ENCODE measurements around the gene ASS1.

ASS1 gene

DNA sequence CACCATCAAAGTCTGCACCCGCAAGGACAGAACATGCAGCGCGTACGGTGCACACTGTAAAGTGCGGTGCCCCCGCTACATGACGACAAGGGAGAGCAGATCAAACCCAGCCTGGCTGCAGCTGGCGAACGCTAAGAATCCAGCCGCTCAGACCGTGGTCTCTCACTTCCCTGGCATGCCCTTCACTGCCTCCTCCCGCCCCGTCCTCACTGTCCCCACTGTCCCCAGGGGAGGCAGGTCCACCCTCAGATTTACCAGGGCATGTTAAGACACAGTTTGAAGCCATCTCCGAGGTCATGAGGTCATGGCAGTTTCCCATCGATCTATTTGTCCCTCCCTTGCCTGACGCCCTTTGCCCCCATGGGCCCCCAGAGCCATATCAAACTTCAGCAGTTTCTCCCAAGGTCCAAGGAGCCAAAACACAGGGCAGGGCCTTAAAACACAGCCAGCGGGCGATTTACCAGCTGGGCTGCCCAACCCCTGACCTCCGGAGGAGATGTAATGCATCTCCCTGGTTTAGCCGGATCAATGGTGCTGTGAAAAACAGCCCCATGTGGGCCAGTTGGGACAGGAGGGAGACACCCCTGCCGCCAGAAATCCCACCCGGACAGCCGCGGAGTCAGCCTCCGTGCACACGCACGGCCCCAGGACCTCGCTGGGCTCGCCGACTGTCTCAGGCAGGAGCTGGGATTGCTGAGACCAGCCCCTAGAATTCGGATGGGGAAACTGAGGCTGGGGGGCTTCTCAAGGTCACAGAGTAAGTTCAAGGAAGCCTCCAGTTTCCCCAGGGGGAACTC is 82.3 kb downstream of the ASS1 start:
- Histone ChIP-seq H3K9ac (ENCODE audit: low read depth in 1 of 2, low read length in 2 of 2) (no peak overlapping the region), H3K27me3 (ENCODE audit: control insufficient read depth in 2 of 2, insufficient read depth in 2 of 2, low read length in 2 of 2) (peaks cover 3 to 4% of the 10 kb centered on the region in 2 donors), H3K4me3 (ENCODE audit: low read length in 2 of 2) (no peak overlapping the region), H3K4me1 (ENCODE audit: control insufficient read depth in 2 of 2, insufficient read depth in 2 of 2, low read length in 2 of 2) (no peaks in the 10 kb centered on the region), H3K36me3 (ENCODE audit: control insufficient read depth in 2 of 2, insufficient read depth in 2 of 2, low read length in 2 of 2) (no peaks in the 10 kb centered on the region), H3K27ac (ENCODE audit: low read depth in 2 of 2, low read length in 2 of 2) (no peak overlapping the region), H3K9me3 (ENCODE audit: control insufficient read depth in 2 of 2, low read length in 2 of 2) (no peaks in the 10 kb centered on the region)

DNA sequence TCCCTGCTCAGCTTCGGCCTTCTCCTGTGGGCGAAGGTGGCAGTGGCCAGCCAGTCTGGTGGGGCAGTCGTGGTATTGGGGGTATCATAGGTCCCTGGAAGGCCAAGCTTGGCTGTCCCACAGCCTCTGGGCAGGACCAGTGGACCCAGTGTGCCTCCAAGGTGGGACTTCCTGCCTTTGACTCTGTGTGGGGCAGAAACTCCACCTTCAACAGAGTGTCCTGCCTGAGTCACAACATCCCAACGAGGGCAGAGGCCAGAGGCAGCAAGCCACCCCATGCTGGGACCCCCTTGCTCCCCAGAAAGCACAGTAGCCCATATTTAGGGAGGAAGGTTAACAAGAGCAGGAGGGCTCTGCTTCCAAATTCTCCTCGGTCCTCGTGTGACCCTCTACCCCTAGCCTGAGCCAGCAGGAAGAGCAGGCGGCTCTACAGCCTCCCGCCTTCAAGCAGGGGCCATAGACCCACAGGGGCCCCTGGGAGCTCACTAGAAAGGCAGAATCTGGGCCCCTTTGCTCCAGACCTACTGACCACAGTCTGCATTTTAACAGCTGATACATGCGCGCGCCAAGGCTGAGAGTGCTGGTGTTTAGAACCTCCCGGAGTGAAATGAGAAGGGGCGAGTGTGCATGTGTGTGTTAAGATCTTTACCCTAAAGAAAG is 83.0 kb downstream of the ASS1 start:
- Histone ChIP-seq H3K27me3 (ENCODE audit: control insufficient read depth in 2 of 2, insufficient read depth in 2 of 2, low read length in 2 of 2) (peaks cover 3 to 4% of the 10 kb centered on the region in 2 donors), H3K27ac (ENCODE audit: low read depth in 2 of 2, low read length in 2 of 2) (no peak overlapping the region), H3K9me3 (ENCODE audit: control insufficient read depth in 2 of 2, low read length in 2 of 2) (no peaks in the 10 kb centered on the region), H3K4me1 (ENCODE audit: control insufficient read depth in 2 of 2, insufficient read depth in 2 of 2, low read length in 2 of 2) (no peaks in the 10 kb centered on the region), H3K9ac (ENCODE audit: low read depth in 1 of 2, low read length in 2 of 2) (no peak overlapping the region), H3K36me3 (ENCODE audit: control insufficient read depth in 2 of 2, insufficient read depth in 2 of 2, low read length in 2 of 2) (no peaks in the 10 kb centered on the region), H3K4me3 (ENCODE audit: low read length in 2 of 2) (no peak overlapping the region)

DNA sequence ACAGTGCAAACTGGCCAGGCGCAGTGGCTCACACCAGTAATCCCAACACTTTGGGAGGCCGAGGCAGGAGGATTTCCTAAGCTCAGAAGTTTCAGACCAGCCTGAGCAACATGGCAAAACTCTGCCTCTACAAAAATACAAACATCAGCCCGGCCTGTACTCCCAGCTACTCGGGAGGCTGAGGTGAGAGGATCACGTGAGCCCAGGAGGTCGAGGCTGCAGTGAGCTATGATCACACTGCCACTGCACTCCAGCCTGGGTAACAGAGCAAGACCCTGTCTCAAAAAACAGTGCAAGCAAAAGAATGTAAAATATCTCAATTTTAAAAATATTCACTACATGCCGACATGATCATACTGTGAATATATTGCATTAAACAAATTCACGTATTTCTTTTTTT is 83.9 kb downstream of the ASS1 start:
- H3K36me3 ChIP-seq (ENCODE audit: control insufficient read depth in 2 of 2, insufficient read depth in 2 of 2, low read length in 2 of 2): no peaks in the 10 kb centered on the region
- no peak overlapping the region for H3K9ac ChIP-seq (ENCODE audit: low read depth in 1 of 2, low read length in 2 of 2)
- no peaks in the 10 kb centered on the region for H3K4me1 ChIP-seq (ENCODE audit: control insufficient read depth in 2 of 2, insufficient read depth in 2 of 2, low read length in 2 of 2)
- no peaks in the 10 kb centered on the region for H3K9me3 ChIP-seq (ENCODE audit: control insufficient read depth in 2 of 2, low read length in 2 of 2)
- peaks cover 3 to 4% of the 10 kb centered on the region in 2 donors for H3K27me3 ChIP-seq (ENCODE audit: control insufficient read depth in 2 of 2, insufficient read depth in 2 of 2, low read length in 2 of 2)
- no peak overlapping the region for H3K27ac ChIP-seq (ENCODE audit: low read depth in 2 of 2, low read length in 2 of 2)
- no peak overlapping the region for H3K4me3 ChIP-seq (ENCODE audit: low read length in 2 of 2)

DNA sequence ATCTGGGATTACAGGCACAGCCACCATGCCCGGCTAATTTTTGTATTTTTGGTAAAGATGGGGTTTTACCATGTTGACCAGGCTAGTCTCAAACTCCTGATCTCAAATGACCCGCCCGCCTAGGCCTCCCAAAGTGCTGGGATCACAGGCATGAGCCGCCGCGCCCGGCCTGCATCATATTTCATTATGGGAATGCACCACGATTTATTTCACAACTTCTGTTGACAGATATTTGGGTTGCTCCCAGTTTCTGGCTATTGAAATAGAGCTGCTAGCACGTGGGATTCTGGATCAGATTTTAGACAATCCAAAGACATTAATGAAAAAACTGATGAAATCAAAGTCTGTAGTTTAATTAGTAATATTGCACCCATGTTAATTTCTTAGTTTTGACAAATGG is 86.2 kb downstream of the ASS1 start:
- no peak overlapping the region for H3K4me3 ChIP-seq (ENCODE audit: low read length in 2 of 2)
- no peak overlapping the region for H3K27ac ChIP-seq (ENCODE audit: low read depth in 2 of 2, low read length in 2 of 2)
- H3K27me3 ChIP-seq (ENCODE audit: control insufficient read depth in 2 of 2, insufficient read depth in 2 of 2, low read length in 2 of 2): peaks cover 7 to 9% of the 10 kb centered on the region in 2 donors
- H3K4me1 ChIP-seq (ENCODE audit: control insufficient read depth in 2 of 2, insufficient read depth in 2 of 2, low read length in 2 of 2): no peaks in the 10 kb centered on the region
- H3K36me3 ChIP-seq (ENCODE audit: control insufficient read depth in 2 of 2, insufficient read depth in 2 of 2, low read length in 2 of 2): no peaks in the 10 kb centered on the region
- H3K9ac ChIP-seq (ENCODE audit: low read depth in 1 of 2, low read length in 2 of 2): no peak overlapping the region
- no peaks in the 10 kb centered on the region for H3K9me3 ChIP-seq (ENCODE audit: control insufficient read depth in 2 of 2, low read length in 2 of 2)

DNA sequence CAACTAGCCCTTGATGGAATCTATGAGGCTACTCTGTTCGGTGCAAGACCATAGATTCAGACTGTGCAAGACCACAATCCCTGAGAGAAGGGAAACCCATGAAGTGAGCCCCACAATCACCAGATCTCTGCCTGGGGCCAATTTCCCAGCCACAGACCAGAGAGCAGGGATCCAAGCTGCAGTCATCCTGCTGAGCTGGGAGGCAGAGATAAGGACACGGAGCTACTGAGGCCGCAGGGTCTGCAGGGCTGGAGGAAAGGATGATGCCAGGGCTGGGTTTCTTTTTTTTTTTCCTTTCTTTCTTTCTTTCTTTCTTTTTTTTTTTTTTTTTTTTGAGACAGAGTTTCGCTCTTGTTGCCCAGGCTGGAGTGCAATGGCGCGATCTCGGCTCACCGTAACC is 86.9 kb downstream of the ASS1 start:
- Histone ChIP-seq H3K27me3 (ENCODE audit: control insufficient read depth in 2 of 2, insufficient read depth in 2 of 2, low read length in 2 of 2) (peaks cover 11 to 12% of the 10 kb centered on the region in 2 donors), H3K9ac (ENCODE audit: low read depth in 1 of 2, low read length in 2 of 2) (no peak overlapping the region), H3K27ac (ENCODE audit: low read depth in 2 of 2, low read length in 2 of 2) (no peak overlapping the region)

DNA sequence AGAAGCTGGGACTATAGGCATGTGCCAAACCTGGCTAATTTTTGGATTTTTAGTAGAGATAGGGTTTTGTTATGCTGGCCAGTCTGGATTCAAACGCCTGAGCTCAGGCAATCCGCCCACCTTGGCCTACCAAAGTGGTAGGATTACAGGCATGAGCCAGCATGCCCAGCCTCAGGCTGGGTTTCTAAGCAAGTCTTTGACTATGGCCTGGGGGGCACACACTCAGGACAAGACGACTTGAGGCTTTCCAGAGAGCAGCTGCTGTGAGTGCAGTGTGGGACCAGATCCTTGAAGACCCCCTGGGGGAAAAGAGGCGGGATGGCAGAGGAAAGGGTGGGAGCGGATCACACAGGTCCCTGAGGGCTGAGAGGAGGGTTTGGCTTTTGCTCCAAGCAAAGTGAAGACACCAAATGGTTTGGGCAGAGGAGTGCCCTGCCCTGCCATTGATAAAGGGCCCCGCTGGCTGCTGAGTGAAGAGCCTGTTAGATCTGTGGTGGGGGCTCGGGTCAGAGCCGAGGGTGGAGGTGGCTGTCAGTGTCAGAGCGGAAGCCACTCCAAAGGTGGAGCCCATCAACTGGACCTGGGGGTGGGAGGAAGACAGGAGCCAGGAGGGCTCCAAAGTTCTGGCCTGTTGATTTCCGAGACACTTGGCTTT is 87.8 kb downstream of the ASS1 start:
- H3K36me3 ChIP-seq (ENCODE audit: control insufficient read depth in 2 of 2, insufficient read depth in 2 of 2, low read length in 2 of 2): no peaks in the 10 kb centered on the region
- H3K4me3 ChIP-seq (ENCODE audit: low read length in 2 of 2): no peak overlapping the region
- no peak overlapping the region for H3K27ac ChIP-seq (ENCODE audit: low read depth in 2 of 2, low read length in 2 of 2)
- no peak overlapping the region for H3K9ac ChIP-seq (ENCODE audit: low read depth in 1 of 2, low read length in 2 of 2)
- no peaks in the 10 kb centered on the region for H3K9me3 ChIP-seq (ENCODE audit: control insufficient read depth in 2 of 2, low read length in 2 of 2)
- H3K27me3 ChIP-seq (ENCODE audit: control insufficient read depth in 2 of 2, insufficient read depth in 2 of 2, low read length in 2 of 2): peaks cover 17 to 18% of the 10 kb centered on the region in 2 donors
- H3K4me1 ChIP-seq (ENCODE audit: control insufficient read depth in 2 of 2, insufficient read depth in 2 of 2, low read length in 2 of 2): no peaks in the 10 kb centered on the region

More for the DNA sequence above, 86.9 kb downstream of the ASS1 start:
- H3K4me3 ChIP-seq (ENCODE audit: low read length in 2 of 2): no peak overlapping the region
- no peaks in the 10 kb centered on the region for H3K9me3 ChIP-seq (ENCODE audit: control insufficient read depth in 2 of 2, low read length in 2 of 2)
- H3K36me3 ChIP-seq (ENCODE audit: control insufficient read depth in 2 of 2, insufficient read depth in 2 of 2, low read length in 2 of 2): no peaks in the 10 kb centered on the region
- H3K4me1 ChIP-seq (ENCODE audit: control insufficient read depth in 2 of 2, insufficient read depth in 2 of 2, low read length in 2 of 2): no peaks in the 10 kb centered on the region

DNA sequence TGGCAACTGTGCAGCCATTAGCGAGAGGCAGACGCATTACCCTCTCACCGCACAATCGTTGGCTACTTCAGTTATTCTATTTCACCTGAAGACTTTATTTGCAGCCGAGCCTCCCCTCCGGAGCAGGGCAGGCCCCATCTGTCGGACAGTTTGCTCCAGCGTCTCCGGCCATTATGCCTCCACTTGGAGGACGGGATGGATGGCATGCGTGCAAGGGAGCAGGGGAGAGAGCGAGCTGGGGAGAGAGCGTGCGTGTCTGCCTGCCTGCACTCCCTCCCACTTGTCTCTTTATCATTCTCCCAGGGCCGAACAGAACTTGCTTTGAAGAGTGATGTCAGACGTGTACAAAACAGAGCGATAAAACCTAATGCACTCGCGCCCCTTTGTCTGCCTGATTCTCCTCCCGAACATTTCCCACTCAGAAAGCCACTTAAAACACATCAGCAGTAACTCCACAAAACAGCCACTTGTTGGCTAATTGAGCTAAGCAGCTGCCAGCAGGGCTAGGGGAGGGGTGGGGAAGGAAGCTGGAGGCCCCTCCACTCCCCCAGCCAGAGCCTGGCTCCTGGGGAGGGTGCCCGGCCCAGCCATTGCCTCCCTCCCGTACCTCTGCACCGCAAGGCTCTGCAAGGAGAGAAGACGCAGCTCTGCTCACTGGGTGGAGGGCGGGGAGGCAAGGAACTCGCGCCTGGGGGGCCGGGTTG is 91.2 kb downstream of the ASS1 start:
- no peaks in the 10 kb centered on the region for H3K9me3 ChIP-seq (ENCODE audit: control insufficient read depth in 2 of 2, low read length in 2 of 2)
- no peaks in the 10 kb centered on the region for H3K36me3 ChIP-seq (ENCODE audit: control insufficient read depth in 2 of 2, insufficient read depth in 2 of 2, low read length in 2 of 2)
- no peak overlapping the region for H3K9ac ChIP-seq (ENCODE audit: low read depth in 1 of 2, low read length in 2 of 2)
- H3K4me3 ChIP-seq (ENCODE audit: low read length in 2 of 2): no peak overlapping the region
- peaks cover 38 to 41% of the 10 kb centered on the region in 2 donors for H3K27me3 ChIP-seq (ENCODE audit: control insufficient read depth in 2 of 2, insufficient read depth in 2 of 2, low read length in 2 of 2)
- H3K4me1 ChIP-seq (ENCODE audit: control insufficient read depth in 2 of 2, insufficient read depth in 2 of 2, low read length in 2 of 2): no peaks in the 10 kb centered on the region
- no peak overlapping the region for H3K27ac ChIP-seq (ENCODE audit: low read depth in 2 of 2, low read length in 2 of 2)

DNA sequence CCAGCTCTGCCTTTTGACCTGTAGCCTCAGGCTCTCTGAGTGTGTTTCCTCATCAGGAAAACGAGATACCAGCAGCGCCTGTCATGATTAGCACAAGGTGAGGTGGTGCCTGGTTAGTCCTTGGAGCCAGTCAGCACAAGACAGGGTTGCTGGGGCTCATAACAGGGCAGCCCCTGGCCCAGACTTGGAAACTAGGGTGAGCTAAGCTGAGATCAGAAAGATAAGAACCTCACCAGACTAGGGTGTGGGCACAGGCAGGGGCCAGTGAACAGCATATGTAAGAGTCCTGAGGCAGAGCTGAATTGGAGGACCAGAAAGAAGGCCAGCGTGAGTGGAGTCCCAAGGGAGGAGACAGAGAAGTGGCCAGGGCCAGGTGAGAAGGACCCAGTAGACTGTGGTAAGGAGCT is 91.9 kb downstream of the ASS1 start:
- H3K9ac ChIP-seq (ENCODE audit: low read depth in 1 of 2, low read length in 2 of 2): no peak overlapping the region
- H3K27ac ChIP-seq (ENCODE audit: low read depth in 2 of 2, low read length in 2 of 2): no peak overlapping the region
- no peaks in the 10 kb centered on the region for H3K4me1 ChIP-seq (ENCODE audit: control insufficient read depth in 2 of 2, insufficient read depth in 2 of 2, low read length in 2 of 2)
- no peaks in the 10 kb centered on the region for H3K9me3 ChIP-seq (ENCODE audit: control insufficient read depth in 2 of 2, low read length in 2 of 2)
- peaks cover 38 to 41% of the 10 kb centered on the region in 2 donors for H3K27me3 ChIP-seq (ENCODE audit: control insufficient read depth in 2 of 2, insufficient read depth in 2 of 2, low read length in 2 of 2)
- no peaks in the 10 kb centered on the region for H3K36me3 ChIP-seq (ENCODE audit: control insufficient read depth in 2 of 2, insufficient read depth in 2 of 2, low read length in 2 of 2)
- H3K4me3 ChIP-seq (ENCODE audit: low read length in 2 of 2): no peak overlapping the region

DNA sequence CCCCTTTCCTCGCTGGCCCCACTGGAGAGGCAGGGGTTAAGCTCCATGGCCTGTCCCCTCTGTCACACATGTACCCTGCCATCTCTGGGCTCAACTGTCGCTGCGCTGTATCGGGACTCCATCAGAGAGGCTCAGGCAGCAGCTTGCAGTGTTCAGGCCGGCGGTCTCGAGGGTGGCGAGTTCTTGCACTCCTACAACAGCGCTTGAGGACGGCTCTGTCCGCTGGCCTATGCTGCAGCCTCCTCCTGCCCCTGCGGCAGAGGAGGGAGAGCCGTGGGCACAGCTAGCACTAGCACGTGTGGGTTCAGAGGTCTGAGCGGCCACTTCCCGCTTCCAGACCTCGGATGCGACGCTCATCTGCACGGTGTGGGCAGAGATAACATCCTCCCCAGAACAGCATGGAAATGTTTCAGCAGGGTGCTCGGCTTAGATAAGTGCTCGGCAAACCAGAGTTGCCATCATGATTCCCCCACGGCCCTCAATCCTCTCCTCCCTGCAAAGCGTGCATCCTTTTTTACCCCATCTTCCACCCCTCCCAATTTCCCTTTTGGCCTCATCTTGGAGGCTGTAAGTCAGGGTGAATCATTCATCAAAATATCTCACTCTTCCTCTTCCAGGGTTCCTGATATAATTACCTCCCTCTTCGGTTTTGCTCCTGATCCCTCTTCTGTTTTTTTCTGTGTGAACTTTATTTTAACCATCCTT is 92.7 kb downstream of the ASS1 start:
- Histone ChIP-seq H3K27me3 (ENCODE audit: control insufficient read depth in 2 of 2, insufficient read depth in 2 of 2, low read length in 2 of 2) (peaks cover 38 to 41% of the 10 kb centered on the region in 2 donors), H3K4me3 (ENCODE audit: low read length in 2 of 2) (no peak overlapping the region), H3K9ac (ENCODE audit: low read depth in 1 of 2, low read length in 2 of 2) (no peak overlapping the region), H3K4me1 (ENCODE audit: control insufficient read depth in 2 of 2, insufficient read depth in 2 of 2, low read length in 2 of 2) (no peaks in the 10 kb centered on the region), H3K36me3 (ENCODE audit: control insufficient read depth in 2 of 2, insufficient read depth in 2 of 2, low read length in 2 of 2) (no peaks in the 10 kb centered on the region), H3K27ac (ENCODE audit: low read depth in 2 of 2, low read length in 2 of 2) (no peak overlapping the region), H3K9me3 (ENCODE audit: control insufficient read depth in 2 of 2, low read length in 2 of 2) (no peaks in the 10 kb centered on the region)
